Esophagus muscularis mucosa (tissue), 4 donors: ENCODE data around the gene FTH1.

Experiments used
- EP300 ChIP-seq: sonication (generic); formaldehyde crosslinking; IDR thresholded peaks from one replicate; pipeline ENCODE4 v1.6.1; 2017; ENCODE audit warnings: antibody characterized with exemption
- POLR2A ChIP-seq: fragments of 450-650 bp; IDR thresholded peaks from one replicate; pipeline ENCODE4 v1.6.1; 2017; ENCODE audit warnings: antibody characterized with exemption, moderate library complexity, mild to moderate bottlenecking, low read depth
- TF ChIP-seq, protein P1 (sequence below), 3 experiments: fragments of 200-600 bp in 2 of 3; fragments of 450-650 bp in 1 of 3; sonication (generic) in 2 of 3; IDR thresholded peaks; one replicate each; pipeline ENCODE4 v1.5.1; 2017 to 2019; ENCODE audit warnings: antibody characterized with exemption in 3 of 3, mild to moderate bottlenecking in 2 of 3, moderate library complexity in 1 of 3

GRCh38 chr11:61947486-61948210 lies 19.8 kb downstream of the FTH1 start:
- TF ChIP-seq, protein P1, sequence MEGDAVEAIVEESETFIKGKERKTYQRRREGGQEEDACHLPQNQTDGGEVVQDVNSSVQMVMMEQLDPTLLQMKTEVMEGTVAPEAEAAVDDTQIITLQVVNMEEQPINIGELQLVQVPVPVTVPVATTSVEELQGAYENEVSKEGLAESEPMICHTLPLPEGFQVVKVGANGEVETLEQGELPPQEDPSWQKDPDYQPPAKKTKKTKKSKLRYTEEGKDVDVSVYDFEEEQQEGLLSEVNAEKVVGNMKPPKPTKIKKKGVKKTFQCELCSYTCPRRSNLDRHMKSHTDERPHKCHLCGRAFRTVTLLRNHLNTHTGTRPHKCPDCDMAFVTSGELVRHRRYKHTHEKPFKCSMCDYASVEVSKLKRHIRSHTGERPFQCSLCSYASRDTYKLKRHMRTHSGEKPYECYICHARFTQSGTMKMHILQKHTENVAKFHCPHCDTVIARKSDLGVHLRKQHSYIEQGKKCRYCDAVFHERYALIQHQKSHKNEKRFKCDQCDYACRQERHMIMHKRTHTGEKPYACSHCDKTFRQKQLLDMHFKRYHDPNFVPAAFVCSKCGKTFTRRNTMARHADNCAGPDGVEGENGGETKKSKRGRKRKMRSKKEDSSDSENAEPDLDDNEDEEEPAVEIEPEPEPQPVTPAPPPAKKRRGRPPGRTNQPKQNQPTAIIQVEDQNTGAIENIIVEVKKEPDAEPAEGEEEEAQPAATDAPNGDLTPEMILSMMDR (IDR thresholded peaks at IDR 0.05), result peak; percentile 90 to 98 (median 95)
- TF ChIP-seq EP300 (no peak), POLR2A (no peak)
